OCI-LY7 (cell line): ENCODE data around the gene PIGBOS1. TPM values are rescaled to one million over a fixed set of nuclear protein-coding genes. Genes with fewer than 3 reads are reported as not detected.
A peak's percentile ranks its signal among the peaks of the same experiment; 100 is the strongest.

Experiments
- BruUV-seq: library from RNA; stranded (reverse); fragments of 400-500 nt; replicated peaks from 2 replicates; lab custom pipeline; 2021; lab: Mats Ljungman, UMichigan
- CTCF ChIA-PET: fragments of 300-600 bp; sonication (Branson Sonifier 250); formaldehyde crosslinking; loops from one replicate; lab custom pipeline; 2022; ENCODE audit warnings: antibody characterized with exemption; ENCODE audit not compliant: unreplicated experiment; lab: Charles Lee
- POLR2A ChIA-PET: fragments of 300-600 bp; sonication (Branson Sonifier 250); formaldehyde crosslinking; loops from one replicate; lab custom pipeline; 2022; ENCODE audit warnings: antibody characterized with exemption; lab: Charles Lee
- DNase-seq: peaks from one replicate; pipeline ENCODE4 v3.0.0-alpha.2; 2015; ENCODE audit warnings: low spot score
- H2AFZ ChIP-seq: fragments of 200-600 bp; sonication (generic), shearing (Covaris generic); 2 replicates; pipeline ENCODE4 v1.6.1; 2014; ENCODE audit warnings: mild to moderate bottlenecking, antibody characterized with exemption, low read length, moderate library complexity
- H3K27ac ChIP-seq: fragments of 200-600 bp; sonication (generic); 2 replicates; pipeline ENCODE4 v1.5.1; 2014; ENCODE audit warnings: mixed run types, low read depth, mild to moderate bottlenecking, moderate library complexity, low read length, inconsistent platforms; ENCODE audit not compliant: poor library complexity, severe bottlenecking
- H3K36me3 ChIP-seq: fragments of 200-600 bp; sonication (generic); 2 replicates; pipeline ENCODE4 v1.6.1; 2014; ENCODE audit warnings: mild to moderate bottlenecking, antibody characterized with exemption, low read length, moderate library complexity, mixed read lengths; ENCODE audit not compliant: insufficient read depth
- H3K4me1 ChIP-seq: fragments of 200-600 bp; sonication (generic); 2 replicates; pipeline ENCODE4 v1.5.1; 2014; ENCODE audit warnings: mild to moderate bottlenecking, low read length; ENCODE audit not compliant: insufficient read depth, poor library complexity, severe bottlenecking
- H3K4me2 ChIP-seq: fragments of 200-600 bp; sonication (generic); 2 replicates; pipeline ENCODE4 v1.6.1; 2014; ENCODE audit warnings: mild to moderate bottlenecking, low read length
- H3K4me3 ChIP-seq: fragments of 200-600 bp; sonication (generic); 2 replicates; pipeline ENCODE4 v1.5.1; 2014; ENCODE audit warnings: mild to moderate bottlenecking, low read depth, low read length; ENCODE audit not compliant: poor library complexity, severe bottlenecking
- H3K79me2 ChIP-seq: fragments of 200-600 bp; sonication (generic); 2 replicates; pipeline ENCODE4 v1.6.1; 2016; ENCODE audit warnings: low read depth, mild to moderate bottlenecking, low read length, moderate library complexity, mixed read lengths; ENCODE audit not compliant: insufficient read depth
- H3K9me2 ChIP-seq: fragments of 200-600 bp; sonication (generic); 2 replicates; pipeline ENCODE4 v1.6.1; 2016; ENCODE audit warnings: mild to moderate bottlenecking, low read length, mixed read lengths; ENCODE audit not compliant: insufficient read depth
- H3K9me3 ChIP-seq: fragments of 200-600 bp; sonication (generic); 2 replicates; pipeline ENCODE4 v1.6.1; 2014; ENCODE audit warnings: mild to moderate bottlenecking, mixed run types, low read length, mixed read lengths
- H4K20me1 ChIP-seq: fragments of 200-600 bp; sonication (generic); 2 replicates; pipeline ENCODE4 v1.6.1; 2014; ENCODE audit warnings: mild to moderate bottlenecking, antibody characterized with exemption, low read length, moderate library complexity, mixed read lengths; ENCODE audit not compliant: insufficient read depth
- CTCF ChIP-seq: fragments of 200-600 bp; sonication (generic); conservative IDR thresholded peaks from 2 replicates; pipeline ENCODE4 v1.5.1; 2014; ENCODE audit warnings: mild to moderate bottlenecking, antibody characterized with exemption, low read length, moderate library complexity, mixed read lengths
- EZH2phosphoT487 ChIP-seq: fragments of 200-600 bp; sonication (generic); IDR thresholded peaks from 2 replicates; pipeline ENCODE4 v1.6.1; 2018; ENCODE audit warnings: low read depth, borderline replicate concordance, mild to moderate bottlenecking, mixed run types, antibody characterized with exemption, low read length, moderate library complexity, mixed read lengths
- intact Hi-C: fragments of 100-400 bp; cut with micrococcal nuclease; formaldehyde crosslinking; loops from one replicate; pipeline ENCODE4 v1.10.0; 2022; ENCODE audit not compliant: unreplicated experiment
- total RNA-seq, 2 experiments: library from RNA; depleted of rRNA in 1 of 2; stranded (reverse); fragments of >200 nt in 1 of 2; shearing (Covaris generic) in 1 of 2; gene quantifications; 2 replicates each; pipeline ENCODE4 v1.2.3, GENCODE V29; 2014 to 2022

PIGBOS1 gene
- total RNA-seq, 2 experiments from 2014 or later, result 10.4 to 14.8 TPM

GRCh38 chr15:55290528-55291057 lies 28.3 kb downstream of the PIGBOS1 start:
- H3K9me2 ChIP-seq, result no peaks in the 10 kb centered on the region
- H3K79me2 ChIP-seq, result no peaks in the 10 kb centered on the region
- H4K20me1 ChIP-seq, result no peaks in the 10 kb centered on the region
- CTCF ChIA-PET, result interaction anchor here (1.0 kb wide), 1 partner anchor 145 kb away, joined by 6 read pairs; no protein-coding TSS in a partner anchor
- TF ChIP-seq EZH2phosphoT487, result no peak
- peak; percentile 95 for TF ChIP-seq CTCF
- intact Hi-C loops, result loop anchor here (1.0 to 5.0 kb wide), 3 partner anchors 73 to 183 kb away; no protein-coding TSS in a partner anchor
- peak overlapping the region; percentile 97 for H2AFZ ChIP-seq
- no peaks in the 10 kb centered on the region for H3K36me3 ChIP-seq
- H3K4me1 ChIP-seq, result peaks cover 8% of the 10 kb centered on the region
- no TSS peak for BruUV-seq
- peak overlapping the region; percentile 85 for H3K4me3 ChIP-seq
- peak; percentile 83 for DNase-seq
- POLR2A ChIA-PET, result interaction anchor here (1.2 kb wide), 1 partner anchor 73 kb away, joined by 6 read pairs; no protein-coding TSS in a partner anchor
- no peaks in the 10 kb centered on the region for H3K9me3 ChIP-seq
- H3K4me2 ChIP-seq, result peak overlapping the region; percentile 99
- H3K27ac ChIP-seq, result no peak overlapping the region

- TF ChIP-seq CTCF (no peak), EZH2phosphoT487 (no peak)
- H3K36me3 ChIP-seq, result no peaks in the 10 kb centered on the region
- POLR2A ChIA-PET, result interaction anchor here (1.2 kb wide), 1 partner anchor 73 kb away, joined by 6 read pairs; no protein-coding TSS in a partner anchor
- H3K4me1 ChIP-seq, result peaks cover 8% of the 10 kb centered on the region
- H3K4me2 ChIP-seq, result peak within 1 kb of the TSS; percentile 99
- no peaks in the 10 kb centered on the region for H4K20me1 ChIP-seq
- CTCF ChIA-PET, result no interaction called here
- H3K9me3 ChIP-seq, result no peaks in the 10 kb centered on the region
- no peak within 1 kb of the TSS for H3K27ac ChIP-seq
- H3K4me3 ChIP-seq, result peak within 1 kb of the TSS; percentile 85
- intact Hi-C loops, result loop anchor here (1.0 to 5.0 kb wide), 4 partner anchors 73 to 183 kb away; partner anchors contain the start of gene RSL24D1
- H3K9me2 ChIP-seq, result no peaks in the 10 kb centered on the region
- H2AFZ ChIP-seq, result peak within 1 kb of the TSS; percentile 97
- H3K79me2 ChIP-seq, result no peaks in the 10 kb centered on the region
- no TSS peak for BruUV-seq
- peak; percentile 62 for DNase-seq
Observed at GRCh38 chr15:55289746-55290527, 29.0 kb downstream of the PIGBOS1 start, which contains the start of gene RAB27A. TSS of gene RAB27A (minus strand) at chr15:55289813. CDS start at chr15:55234934, 54,879 bp downstream.
